Medulla oblongata (tissue), 1 donor: ENCODE data around the gene A4GALT.
"Not testable (repeated sequence)": the region's sequence is repeated elsewhere in the genome, so short reads cannot be mapped to it uniquely, and the experiment has no call there.

Experiments
- DNase-seq: peaks from one replicate; pipeline ENCODE4 v3.0.0-alpha.2; 2015; ENCODE audit errors: extremely low spot score

Gene A4GALT

GRCh38 chr22:42740320-42740719, 19.6 kb upstream of the A4GALT start:
- DNase-seq, result not testable (repeated sequence)

GRCh38 chr22:42734406-42734805, 13.7 kb upstream of the A4GALT start:
- DNase-seq, result no peak

- not testable (repeated sequence) for DNase-seq
Observed at GRCh38 chr22:42733394-42733793, 12.7 kb upstream of the A4GALT start.

- no peak for DNase-seq
Observed at GRCh38 chr22:42732081-42732480, 11.4 kb upstream of the A4GALT start.

- DNase-seq, result no peak
Observed at GRCh38 chr22:42726811-42727210, 6.1 kb upstream of the A4GALT start.

- no peak for DNase-seq
Observed at GRCh38 chr22:42725606-42726355, 5.1 kb upstream of the A4GALT start.

GRCh38 chr22:42724062-42724461, 3.4 kb upstream of the A4GALT start:
- no peak for DNase-seq

GRCh38 chr22:42721045-42721434, 370 bp upstream of the A4GALT start:
- no peak for DNase-seq

- no peak for DNase-seq
Observed at GRCh38 chr22:42719656-42720262, 911 bp downstream of the A4GALT start.

- no peak for DNase-seq
Observed at GRCh38 chr22:42719133-42719532, 1.5 kb downstream of the A4GALT start.

GRCh38 chr22:42717197-42717928, 3.3 kb downstream of the A4GALT start:
- no peak for DNase-seq

- DNase-seq, result no peak
Observed at GRCh38 chr22:42716649-42717127, 4.0 kb downstream of the A4GALT start.

- no peak for DNase-seq
Observed at GRCh38 chr22:42716221-42716620, 4.4 kb downstream of the A4GALT start.

- no peak for DNase-seq
Observed at GRCh38 chr22:42714768-42715390, 5.8 kb downstream of the A4GALT start.

- no peak for DNase-seq
Observed at GRCh38 chr22:42714308-42714707, 6.4 kb downstream of the A4GALT start.

GRCh38 chr22:42711895-42712837, 8.5 kb downstream of the A4GALT start:
- DNase-seq, result no peak

- no peak for DNase-seq
Observed at GRCh38 chr22:42711281-42711731, 9.4 kb downstream of the A4GALT start.

GRCh38 chr22:42708417-42708816, 12.3 kb downstream of the A4GALT start:
- no peak for DNase-seq

GRCh38 chr22:42707496-42707895, 13.2 kb downstream of the A4GALT start:
- DNase-seq, result no peak

GRCh38 chr22:42704896-42705295, 15.8 kb downstream of the A4GALT start:
- no peak for DNase-seq

- no peak for DNase-seq
Observed at GRCh38 chr22:42702675-42703074, 18.0 kb downstream of the A4GALT start.
